Posterior vena cava (tissue), 2 donors: ENCODE results near the gene ARHGEF3. TPM values are rescaled to one million over a fixed set of nuclear protein-coding genes. Genes with fewer than 3 reads are reported as not detected.

ENCODE experiments used
- DNase-seq: peaks from one replicate; pipeline ENCODE4 v3.0.0-alpha.2; 2020; ENCODE audit warnings: low spot score
- intact Hi-C, 2 donors: fragments of 100-400 bp; cut with DNase I; formaldehyde crosslinking; loops; one replicate each; pipeline versions ENCODE4 v1.14.1 to v1.14.2; 2022 to 2023
- total RNA-seq, 2 donors: library from RNA; stranded (reverse); fragmentation: NEBNext Ultra II Directional; extraction: Animal tissue kit (Norgen Biotek cat#: 25700); gene quantifications; one replicate each; pipeline ENCODE4 v1.2.1, GENCODE V29; 2021
- donor health status: DM: yes; HTN: yes; CAD: no.
- donor health status: DM: yes; HTN: yes; CAD: no.

The ARHGEF3 gene
- total RNA-seq, 2 donors from 2014 or later: 20.3 to 24.2 TPM

DNA sequence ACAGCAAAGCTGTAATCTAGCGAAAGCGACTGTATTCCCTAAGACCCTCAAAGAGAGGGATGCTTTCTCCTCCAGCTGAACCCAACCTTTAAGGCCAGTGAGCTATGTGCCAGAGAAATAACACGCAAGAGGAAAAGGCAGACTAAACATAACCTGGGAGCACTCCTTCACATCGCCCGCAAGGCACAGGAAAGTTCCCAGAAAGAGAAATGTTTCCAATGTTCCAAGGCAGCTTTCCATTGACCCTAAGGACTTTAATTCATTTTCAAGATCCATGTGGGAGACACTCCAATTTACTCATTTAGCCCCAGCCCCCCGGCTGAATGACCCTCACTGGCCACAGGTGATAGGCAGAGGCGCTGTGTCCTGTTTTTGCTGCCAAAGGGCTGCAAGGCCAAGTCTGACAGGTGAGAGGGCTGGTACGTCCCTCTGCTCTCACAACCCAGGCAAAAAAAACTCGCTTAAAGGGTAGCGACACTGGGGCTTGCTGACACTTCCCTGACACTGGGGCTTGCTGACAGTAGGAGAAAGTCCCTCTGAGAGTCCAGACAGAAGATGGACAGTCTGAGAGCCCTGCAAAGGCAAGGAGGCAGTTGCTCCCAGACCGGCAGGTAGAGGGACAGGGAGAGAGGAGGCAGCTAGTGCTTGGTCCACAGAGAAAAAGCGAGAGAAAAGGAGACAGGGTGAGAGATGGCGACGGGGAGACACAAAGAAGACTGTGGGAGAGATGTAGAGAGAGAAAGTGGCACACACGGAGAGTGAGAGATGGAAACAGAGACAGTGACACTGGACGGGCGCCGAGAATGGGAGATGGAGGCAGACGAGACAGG lies 702 bp downstream of the ARHGEF3 start:
- intact Hi-C loops: loop anchor here (5.0 kb wide), 2 partner anchors 99 to 186 kb away; no protein-coding TSS in a partner anchor

DNA sequence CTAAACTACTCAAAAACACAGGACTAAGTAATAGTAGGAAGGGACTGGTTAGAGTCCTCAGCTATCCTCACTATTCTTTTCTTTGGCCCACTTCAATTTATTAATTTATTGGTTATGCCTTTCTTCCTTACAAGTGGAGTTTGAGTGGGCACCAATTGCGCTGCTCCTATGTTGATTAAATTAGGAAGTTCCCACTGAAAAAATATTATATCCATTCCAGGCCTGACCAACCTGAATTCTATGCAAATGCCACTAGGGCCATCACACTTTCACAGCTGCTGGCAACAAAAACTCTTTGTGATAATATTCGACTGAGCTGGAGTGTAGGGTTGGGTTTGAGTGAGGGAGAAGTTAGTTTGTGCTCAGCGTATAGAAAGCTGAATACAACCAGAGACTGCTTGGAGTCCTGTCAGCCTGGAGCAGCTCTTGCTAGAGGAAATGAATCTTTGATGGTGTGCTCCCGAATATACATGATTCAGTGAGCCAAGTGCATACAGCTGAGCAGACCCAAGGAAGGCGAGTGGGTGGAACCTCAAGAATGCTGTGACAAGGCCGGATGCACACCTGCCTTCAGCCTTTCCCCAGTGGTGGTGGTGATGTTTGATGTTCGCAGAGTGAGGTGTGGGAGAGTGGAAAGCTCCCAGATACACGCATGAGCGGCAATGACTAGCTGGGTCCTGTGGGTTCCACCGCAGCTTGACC lies 1.5 kb downstream of the ARHGEF3 start:
- intact Hi-C loops: loop anchor here (5.0 kb wide), 2 partner anchors 98 to 187 kb away; no protein-coding TSS in a partner anchor

More for the DNA sequence above, 702 bp downstream of the ARHGEF3 start:
- no peak for DNase-seq

DNA sequence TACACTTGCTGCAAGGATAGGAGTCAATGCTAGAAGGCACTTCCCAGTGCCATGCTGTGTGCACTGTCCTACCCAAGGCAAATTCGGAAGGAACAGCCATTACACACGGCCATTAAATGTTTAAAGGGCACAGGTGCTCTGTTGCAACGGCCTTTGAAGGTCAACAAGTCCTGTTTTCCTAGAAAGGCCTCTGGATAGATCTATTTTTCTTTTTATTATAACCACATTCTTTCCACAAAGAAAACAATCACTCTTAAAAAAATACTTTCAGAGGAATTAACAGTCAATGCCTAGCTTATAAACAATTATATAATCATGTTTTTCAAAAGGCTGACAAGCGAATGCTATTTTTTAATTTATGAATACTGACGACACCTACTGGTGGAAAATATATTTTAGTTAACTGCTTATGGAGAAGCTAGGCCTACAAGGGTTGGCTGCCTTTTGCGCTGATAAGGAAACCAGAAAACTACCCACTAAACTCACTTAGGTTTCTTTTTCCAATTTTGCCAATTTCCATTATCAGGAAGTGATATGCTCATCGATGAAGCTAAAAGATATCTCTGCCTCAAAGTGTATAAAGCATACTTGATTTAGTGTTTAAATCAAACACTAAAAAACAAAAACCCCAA lies 2.4 kb downstream of the ARHGEF3 start:
- intact Hi-C loops: no loop called here
- no peak for DNase-seq

More for the DNA sequence above, 1.5 kb downstream of the ARHGEF3 start:
- DNase-seq: no peak

DNA sequence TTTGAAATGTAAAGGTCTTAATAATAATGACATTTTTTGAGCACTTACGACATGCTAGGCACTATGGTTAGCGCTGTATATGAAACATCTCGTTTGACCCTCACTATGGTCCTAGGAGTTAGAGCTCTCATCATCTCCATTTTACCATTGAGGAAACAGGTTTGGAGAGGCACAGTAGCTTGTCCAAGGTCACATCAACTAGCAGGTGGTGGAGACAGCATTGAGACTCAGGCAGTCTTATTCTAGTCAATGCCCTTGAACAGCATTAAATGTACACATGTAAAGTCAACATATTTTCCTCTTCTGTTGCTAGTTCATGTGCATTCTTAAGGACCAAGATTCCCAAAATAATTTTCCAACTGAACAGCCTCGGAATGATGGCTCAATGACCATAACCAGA lies 4.8 kb downstream of the ARHGEF3 start:
- DNase-seq: no peak
- intact Hi-C loops: no loop called here

DNA sequence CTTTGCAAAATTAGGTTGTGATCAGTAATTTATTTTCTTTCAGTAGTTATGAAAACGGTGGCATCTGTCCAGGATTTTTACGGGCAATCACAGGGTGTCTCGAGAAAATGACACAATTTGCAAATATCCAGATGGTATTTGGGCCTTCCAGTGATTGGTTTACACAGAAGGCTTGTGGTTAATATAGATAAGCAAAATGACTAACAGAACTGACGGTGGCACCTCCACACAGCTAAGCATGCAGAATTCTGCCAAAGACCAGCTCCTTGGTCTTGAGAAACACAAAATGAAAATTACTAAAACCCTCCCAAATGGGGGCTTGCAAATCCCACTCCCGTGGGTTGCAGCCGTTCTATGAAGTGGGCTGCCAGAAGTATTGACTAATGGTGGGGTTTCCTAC lies 5.5 kb downstream of the ARHGEF3 start:
- no peak for DNase-seq
- intact Hi-C loops: no loop called here

DNA sequence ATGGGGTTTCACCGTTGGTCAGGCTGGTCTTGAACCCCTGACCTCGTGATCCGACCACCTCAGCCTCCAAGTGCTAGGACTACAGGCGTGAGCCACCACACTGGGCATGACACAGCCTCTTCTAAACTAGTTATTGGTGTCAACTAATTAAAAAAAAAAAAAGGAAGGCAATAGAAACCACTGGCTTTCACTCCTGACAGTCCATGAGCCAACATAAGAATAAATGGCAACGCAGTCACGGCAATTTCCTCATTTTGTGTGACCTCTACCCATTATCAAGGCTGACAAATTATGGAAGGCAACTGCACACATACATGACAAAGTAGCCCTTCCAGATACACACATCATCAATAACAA lies 5.9 kb downstream of the ARHGEF3 start:
- intact Hi-C loops: no loop called here
- no peak for DNase-seq

DNA sequence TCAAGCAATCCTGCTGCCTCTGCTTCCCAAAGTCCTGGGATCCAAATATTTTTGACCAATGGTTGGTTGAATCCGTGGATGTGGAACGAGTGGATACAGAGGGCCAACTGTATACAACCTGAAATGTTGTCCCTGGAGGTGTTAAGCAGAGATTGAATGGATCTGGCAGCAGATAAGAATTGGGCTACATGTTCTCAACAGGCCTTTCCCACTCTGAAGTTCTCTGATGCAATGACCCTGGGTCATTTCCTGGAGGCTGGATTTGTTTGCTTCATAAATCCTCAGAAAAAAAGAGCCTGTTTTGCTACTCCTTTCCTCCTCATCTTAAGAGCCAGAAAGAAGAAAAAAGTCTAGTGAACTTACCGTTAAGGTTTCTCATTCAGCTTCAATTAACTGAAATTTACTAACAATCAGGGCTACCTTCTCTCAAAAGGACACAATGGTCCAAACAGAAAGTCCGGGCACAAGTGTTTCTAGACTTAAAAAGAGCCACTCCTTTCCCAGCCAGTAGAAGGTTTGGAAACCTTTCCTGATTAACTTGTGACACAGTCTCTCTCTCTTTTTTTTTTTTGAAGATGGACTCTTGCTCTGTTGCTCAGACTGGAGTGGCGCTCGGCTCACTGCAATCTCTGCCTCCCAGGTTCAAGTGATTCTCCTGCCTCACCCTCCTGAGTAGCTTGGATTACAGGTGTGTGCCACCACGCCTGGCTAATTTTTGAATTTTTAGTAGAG lies 6.5 kb downstream of the ARHGEF3 start:
- no peak for DNase-seq
- intact Hi-C loops: no loop called here

DNA sequence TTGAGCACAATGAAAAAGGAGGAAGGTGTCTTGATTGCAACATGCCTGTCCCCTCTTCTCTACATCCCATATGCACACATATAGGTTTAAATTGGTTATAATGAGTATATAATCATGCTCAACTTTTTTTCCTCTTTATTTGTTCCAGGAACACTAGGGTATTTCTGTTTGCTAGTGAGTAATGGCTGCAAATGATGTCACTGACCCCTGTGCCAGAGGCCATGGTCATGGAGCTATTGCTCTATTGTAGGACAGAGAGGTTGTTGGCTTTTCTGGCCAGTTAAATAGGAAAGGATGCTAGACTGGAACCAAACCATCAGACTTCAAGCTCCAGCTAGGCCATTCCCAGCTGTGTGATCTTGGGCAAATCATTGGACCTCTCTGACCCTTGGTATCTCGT lies 9.6 kb downstream of the ARHGEF3 start:
- DNase-seq: no peak
- intact Hi-C loops: no loop called here

DNA sequence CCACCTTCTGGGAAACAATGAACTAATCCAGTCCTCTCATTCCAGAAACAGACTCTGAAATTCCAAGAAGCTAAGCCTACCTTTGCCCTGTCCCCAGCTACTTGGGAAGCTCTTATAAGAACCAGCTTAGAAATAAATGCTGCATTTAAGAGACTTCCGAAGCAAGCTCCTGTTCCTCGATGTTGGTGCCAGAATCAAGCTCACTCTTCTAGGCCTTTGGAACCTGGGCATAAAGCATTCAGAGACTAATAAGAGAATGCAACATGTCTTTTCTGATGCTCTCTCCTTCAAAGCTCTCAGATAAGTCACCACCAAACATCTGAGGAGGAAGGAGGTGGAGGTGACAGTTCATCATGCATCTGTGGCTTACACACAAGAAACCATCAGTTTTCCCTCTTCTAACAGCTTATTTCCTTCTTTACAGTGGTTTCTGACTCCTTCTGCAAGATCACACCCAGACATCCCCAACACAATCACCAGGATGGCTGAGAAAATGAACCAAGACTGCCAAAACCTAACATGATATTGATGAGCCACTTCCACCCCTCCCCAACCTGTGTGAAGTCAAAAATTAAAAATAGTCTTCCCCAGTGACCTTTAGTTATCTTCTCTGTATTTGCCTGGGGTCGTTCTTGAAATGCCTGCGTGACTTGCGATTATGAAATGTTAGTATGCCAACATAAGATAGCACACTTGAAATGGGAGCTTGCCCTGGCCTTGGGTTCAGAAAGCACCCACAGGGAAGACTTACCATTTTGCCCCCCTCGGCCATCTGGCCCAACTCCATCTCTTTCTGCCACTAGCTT lies 11.5 kb downstream of the ARHGEF3 start:
- intact Hi-C loops: no loop called here
- no peak for DNase-seq

DNA sequence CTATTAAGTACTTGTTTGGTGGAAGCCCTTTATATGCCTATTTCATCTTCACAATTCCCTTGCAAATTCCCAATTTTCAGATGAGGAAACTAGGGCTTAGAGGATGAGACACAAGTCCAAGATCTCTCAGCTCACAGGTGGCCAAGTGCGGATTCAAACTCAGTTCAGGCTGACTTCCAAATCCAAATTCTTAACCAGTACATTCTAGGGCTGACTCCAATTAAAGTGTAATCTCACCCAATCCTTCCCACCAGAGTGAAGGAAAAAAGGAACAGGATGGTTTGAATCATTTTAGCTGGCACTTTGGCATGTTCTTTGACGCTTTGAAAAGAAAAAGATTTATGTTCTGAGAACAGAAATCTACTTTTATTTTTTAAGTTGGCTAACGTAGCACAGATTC lies 12.7 kb downstream of the ARHGEF3 start:
- DNase-seq: no peak
- intact Hi-C loops: no loop called here

DNA sequence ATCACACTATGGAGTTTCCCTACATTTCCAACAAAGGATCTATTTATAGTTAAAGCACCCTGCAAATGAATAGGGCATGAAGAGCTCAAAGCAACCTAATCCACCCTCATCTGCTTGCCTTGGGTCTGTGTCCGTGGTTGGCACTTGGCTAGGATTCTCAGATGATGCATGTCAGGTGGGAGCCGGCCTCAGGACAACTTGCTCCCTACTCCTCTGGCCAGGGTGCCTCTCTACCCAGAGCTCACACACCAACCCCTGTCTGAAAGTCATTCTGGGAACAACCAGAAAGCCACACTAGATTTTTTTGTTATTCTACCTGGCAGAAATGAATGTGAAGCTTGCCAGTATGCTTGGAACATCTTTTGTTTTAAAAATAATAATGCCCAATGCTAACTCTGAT lies 13.2 kb downstream of the ARHGEF3 start:
- intact Hi-C loops: no loop called here

DNA sequence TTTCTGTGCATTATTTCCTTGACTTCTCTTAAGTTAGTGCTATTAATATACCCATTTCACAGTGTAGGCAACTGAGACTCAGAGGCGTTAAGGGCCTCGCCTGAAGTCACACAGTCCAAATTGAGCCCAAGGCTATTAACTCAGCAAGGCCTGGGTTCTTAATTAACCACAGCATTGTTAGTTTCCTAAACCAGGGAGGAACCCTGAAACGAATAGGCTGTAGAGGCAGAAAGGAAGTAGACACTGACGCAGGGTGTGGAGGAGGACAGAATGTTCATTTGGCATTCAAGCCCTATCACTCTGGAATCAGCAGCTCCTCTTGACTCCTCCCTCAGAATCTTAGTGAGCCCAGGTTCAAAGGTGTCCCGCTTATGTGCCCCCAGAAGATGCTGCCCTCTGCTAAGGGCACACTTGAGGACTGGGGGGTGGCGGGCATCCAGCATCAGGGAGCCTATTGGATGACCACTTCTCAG lies 13.9 kb downstream of the ARHGEF3 start:
- no peak for DNase-seq
- intact Hi-C loops: no loop called here

More for the DNA sequence above, 13.2 kb downstream of the ARHGEF3 start:
- DNase-seq: no peak

DNA sequence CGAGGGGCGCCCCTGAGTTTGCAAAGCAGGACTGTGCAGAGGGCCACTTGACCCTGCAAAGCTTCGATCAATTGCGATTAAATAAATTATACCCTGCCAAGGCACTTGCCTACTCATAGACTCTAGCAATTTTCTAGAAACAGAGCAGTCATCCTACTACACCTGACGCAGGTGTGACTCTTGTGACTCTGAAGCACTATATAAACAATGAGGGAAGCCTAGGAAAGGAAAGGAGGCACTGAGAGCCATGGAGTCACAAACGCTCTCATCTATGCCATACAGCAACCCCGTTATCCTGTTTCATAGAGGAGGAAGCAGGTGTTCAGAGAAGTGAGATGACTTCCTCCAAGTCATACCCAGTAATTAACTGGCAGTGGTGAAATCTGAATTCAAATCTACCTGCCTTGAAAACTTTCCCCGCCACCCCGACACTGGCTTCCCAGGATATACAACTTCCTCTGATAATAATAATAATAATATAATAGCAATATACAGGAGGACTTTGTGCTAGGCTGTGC lies 14.4 kb downstream of the ARHGEF3 start:
- intact Hi-C loops: no loop called here
- no peak for DNase-seq

DNA sequence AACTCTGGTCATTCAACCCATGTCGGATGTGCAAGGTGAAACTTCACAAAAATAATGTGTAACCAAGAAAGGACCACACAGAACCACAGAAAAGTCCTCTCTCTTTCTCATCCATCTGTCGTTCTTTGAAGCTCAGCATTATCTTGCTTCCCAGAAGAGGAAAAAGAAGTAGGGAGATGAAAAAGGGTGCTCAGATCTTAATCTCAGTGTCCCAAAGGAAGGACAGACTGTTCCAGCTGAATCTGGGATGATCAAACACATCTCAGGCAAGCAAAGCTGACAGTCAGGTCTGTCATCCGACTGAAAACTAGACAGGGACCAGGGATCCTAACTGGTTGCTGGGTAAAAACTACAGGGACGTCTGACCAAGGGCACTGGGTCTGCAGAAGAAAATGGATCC lies 16.2 kb downstream of the ARHGEF3 start:
- DNase-seq: no peak
- intact Hi-C loops: no loop called here

DNA sequence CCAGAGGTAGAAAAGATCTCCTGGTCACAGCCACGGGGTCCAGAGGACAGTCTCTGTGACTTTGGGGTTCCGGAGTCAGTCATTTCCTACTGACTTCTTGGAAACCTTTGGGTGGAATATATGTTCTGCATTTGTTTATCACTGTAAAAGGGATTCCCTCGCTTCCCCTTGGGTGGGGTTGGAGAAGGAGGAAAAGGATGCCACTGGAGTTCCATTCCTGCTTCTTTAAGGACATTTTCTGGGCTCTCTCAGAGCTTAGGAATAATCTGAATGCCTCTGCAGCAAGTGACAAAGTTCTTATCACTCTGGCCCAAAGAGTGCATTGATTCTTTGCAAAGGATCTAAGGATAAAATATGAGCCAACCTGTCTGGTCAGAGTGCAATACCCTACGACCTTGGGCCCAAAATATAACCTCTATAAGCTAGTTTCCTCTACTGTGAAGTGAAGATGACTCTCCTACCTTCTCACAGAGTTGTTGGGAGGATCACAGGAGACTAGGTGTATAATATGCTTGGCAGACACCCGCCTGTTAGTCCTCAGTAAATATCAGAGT lies 17.2 kb downstream of the ARHGEF3 start:
- DNase-seq: no peak
- intact Hi-C loops: no loop called here

DNA sequence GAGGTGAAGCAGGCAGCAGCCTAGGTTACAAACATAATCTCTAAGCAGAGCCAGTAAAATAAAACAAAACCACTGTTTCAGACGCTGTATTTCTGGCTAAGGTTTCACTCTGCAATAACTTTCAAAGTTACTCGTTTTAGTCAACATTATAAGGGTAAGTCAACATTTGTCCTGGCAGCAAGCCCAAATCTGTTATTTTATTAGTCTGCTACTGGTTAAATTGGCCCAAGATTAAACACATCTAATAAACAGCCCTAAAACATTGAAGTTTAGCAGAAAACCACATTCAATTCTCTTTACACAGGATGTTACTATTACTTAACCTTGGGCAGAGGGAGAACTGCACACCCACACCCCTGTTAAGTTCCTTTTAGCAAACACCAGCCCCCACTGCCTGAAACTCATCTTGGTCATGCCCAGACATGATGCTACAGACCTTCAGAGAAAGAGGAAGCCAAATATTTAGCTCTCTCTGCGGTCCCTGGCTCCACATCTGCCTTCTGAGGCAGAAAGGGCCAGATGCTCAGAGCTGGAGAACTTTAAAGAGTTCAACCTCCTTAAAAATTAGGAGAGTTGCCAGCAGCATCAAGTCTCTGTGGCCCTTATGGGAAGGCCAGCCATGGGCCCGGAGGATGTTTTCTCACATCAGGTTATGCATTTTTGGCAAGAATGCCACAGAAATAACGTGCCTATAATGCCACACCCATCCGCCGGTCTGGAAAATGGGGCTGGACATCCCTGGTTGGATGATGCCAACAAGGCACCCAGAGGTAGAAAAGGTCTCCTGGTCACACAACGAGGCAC lies 17.9 kb downstream of the ARHGEF3 start:
- DNase-seq: no peak
- intact Hi-C loops: no loop called here

DNA sequence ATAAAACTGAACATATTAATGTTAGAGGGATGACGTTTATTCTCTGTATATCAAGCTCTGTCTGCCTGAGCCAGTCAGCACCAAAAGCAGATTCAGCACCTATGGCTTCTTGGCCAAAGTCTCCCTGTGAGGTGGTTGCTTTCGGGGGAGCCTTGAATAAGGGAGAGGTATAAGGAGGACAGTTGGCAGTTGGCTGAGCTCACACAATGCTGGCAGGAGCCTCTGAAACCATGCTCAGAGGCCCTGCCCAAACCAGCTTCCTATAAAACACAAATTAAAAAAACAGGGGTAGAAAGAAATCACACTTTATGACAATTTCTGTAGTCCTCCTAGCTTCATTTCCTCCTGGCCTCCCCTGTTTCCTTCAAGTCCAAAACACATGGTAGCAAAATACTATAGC lies 18.8 kb downstream of the ARHGEF3 start:
- intact Hi-C loops: no loop called here
- no peak for DNase-seq
